Astrocyte of the cerebellum (primary cell): ENCODE data around the gene PDE4D.

Experiments
- DNase-seq: peaks from one replicate; pipeline ENCODE4 v3.0.0-alpha.2; 2011; ENCODE audit warnings: low read depth
- H3K4me3 ChIP-seq: 2 replicates; pipeline ENCODE4 v1.5.1; 2011; ENCODE audit warnings: mild to moderate bottlenecking, low read depth, low read length, moderate library complexity
- in situ Hi-C: cut with HindIII; loops from 2 replicates; pipeline ENCODE4 v1.10.0; 2017; ENCODE audit warnings: low sequenced_read_pairs
- TF ChIP-seq, protein P1 (sequence below): IDR thresholded peaks from 2 replicates; pipeline ENCODE4 v1.5.1; 2012; ENCODE audit warnings: low read length, low read depth, moderate library complexity, mild to moderate bottlenecking; ENCODE audit errors: missing control alignments

Gene PDE4D

GRCh38 chr5:59800347-59800893 is 93.1 kb downstream of the PDE4D start:
- in situ Hi-C loops, result loop anchor here (25.0 kb wide), 2 partner anchors 387 to 562 kb away; no protein-coding TSS in a partner anchor
- no peak for DNase-seq
- H3K4me3 ChIP-seq, result no peak overlapping the region
- TF ChIP-seq, protein P1, sequence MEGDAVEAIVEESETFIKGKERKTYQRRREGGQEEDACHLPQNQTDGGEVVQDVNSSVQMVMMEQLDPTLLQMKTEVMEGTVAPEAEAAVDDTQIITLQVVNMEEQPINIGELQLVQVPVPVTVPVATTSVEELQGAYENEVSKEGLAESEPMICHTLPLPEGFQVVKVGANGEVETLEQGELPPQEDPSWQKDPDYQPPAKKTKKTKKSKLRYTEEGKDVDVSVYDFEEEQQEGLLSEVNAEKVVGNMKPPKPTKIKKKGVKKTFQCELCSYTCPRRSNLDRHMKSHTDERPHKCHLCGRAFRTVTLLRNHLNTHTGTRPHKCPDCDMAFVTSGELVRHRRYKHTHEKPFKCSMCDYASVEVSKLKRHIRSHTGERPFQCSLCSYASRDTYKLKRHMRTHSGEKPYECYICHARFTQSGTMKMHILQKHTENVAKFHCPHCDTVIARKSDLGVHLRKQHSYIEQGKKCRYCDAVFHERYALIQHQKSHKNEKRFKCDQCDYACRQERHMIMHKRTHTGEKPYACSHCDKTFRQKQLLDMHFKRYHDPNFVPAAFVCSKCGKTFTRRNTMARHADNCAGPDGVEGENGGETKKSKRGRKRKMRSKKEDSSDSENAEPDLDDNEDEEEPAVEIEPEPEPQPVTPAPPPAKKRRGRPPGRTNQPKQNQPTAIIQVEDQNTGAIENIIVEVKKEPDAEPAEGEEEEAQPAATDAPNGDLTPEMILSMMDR, result no peak

GRCh38 chr5:59799668-59800346 is 93.7 kb downstream of the PDE4D start:
- DNase-seq, result peak; percentile 50
- in situ Hi-C loops, result loop anchor here (10.0 to 25.0 kb wide), 3 partner anchors 387 to 562 kb away; no protein-coding TSS in a partner anchor
- TF ChIP-seq, protein P1, result peak; percentile 58
- H3K4me3 ChIP-seq, result no peak overlapping the region

DNA sequence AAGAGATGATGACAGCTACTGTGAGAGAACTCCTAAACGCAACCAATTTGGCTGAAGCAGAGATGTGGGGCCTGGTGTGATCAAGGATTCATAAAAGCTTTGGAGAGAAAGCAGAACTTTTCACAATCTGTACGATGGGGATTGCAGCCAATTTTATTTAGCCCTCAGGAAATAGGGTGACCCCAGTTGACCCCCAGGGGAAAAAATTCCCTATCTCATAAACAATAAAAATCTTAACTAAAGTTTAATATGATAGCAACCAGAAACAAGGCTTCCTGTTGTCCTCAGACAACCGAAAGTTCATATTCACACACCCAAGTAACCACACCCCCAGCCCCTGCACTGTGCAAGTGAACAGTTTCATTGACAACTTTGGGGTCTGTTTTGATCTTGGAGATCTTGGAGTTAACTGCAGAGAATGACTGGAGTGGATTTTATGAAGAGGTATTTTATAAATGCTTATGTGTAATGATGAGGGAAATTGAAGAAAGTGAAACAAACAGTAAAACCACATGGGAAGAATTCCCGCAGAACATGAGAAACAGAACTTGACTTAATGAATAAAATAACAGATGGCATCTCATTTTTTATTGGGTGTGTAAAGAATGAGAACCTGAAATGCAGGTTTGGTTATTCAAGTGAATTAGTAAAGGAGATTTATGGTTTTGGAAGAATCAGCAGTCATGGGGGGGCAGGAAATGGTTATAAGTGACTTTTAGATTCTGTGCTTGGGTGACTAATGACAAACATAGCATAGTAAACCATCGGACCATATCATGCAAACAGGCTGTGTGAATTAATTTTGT is 94.5 kb downstream of the PDE4D start:
- DNase-seq, result no peak
- in situ Hi-C loops, result loop anchor here (10.0 kb wide), 1 partner anchor 414 kb away; no protein-coding TSS in a partner anchor
- TF ChIP-seq, protein P1, result no peak
- no peak overlapping the region for H3K4me3 ChIP-seq

GRCh38 chr5:59795141-59795540 is 98.4 kb downstream of the PDE4D start:
- in situ Hi-C loops, result loop anchor here (10.0 kb wide), 1 partner anchor 410 kb away; no protein-coding TSS in a partner anchor
- DNase-seq, result no peak
- TF ChIP-seq, protein P1, result no peak
- H3K4me3 ChIP-seq, result no peak overlapping the region

DNA sequence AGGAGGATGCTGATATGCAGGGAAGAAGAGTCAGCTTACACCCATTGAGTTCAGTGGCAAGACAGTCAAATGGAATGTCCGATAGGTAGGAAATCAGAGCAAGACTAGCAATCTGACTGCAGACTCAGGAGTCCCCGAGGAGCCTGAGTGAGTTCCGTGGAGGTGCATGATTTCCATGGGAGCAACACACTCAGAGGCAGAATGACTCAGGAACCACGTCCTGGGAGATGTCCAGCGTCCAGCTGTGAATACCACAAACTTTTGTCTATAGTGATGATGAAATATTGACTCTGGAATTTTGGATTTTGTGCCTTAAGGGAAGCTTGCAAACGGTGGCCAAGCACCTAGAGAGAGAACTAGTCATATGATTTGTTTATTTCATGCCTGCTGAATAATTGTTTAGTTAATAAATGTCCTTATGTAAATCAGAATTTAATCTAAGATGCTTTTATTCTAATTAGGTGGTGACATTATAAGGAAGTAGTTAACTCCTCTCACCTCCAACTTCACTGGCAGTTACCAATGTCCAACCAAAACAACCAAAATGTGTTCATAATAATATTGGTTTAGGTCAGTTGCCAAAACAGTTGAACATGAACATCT is 100.4 kb downstream of the PDE4D start:
- TF ChIP-seq, protein P1, result no peak
- peak; percentile 99 for DNase-seq
- in situ Hi-C loops, result loop anchor here (10.0 kb wide), 1 partner anchor 408 kb away; no protein-coding TSS in a partner anchor
- H3K4me3 ChIP-seq, result no peak overlapping the region

DNA sequence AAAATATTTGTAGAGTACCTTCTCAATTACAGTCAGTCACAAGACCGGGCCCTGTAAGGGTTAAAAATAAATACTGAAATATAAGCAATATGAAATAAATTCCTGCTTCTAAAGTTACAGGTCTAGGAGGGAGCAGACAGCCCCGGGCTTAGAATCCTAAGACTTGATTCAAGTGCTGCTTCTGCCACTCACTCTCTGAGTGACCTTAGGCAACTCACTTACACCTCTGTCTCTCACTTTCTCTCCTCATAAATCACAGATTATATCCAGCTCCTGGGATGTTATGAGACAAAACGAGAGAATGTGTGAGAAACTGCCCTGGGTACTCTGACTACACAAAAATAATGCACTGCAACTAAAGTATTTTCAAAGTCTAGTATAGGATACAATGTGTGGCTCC is 101.9 kb downstream of the PDE4D start:
- in situ Hi-C loops, result loop anchor here (10.0 kb wide), 1 partner anchor 407 kb away; no protein-coding TSS in a partner anchor
- TF ChIP-seq, protein P1, result no peak
- H3K4me3 ChIP-seq, result no peak overlapping the region
- DNase-seq, result no peak
